Small intestine (tissue), 7 donors: ENCODE measurements around the gene NEK9. TPM values are rescaled to one million over a fixed set of nuclear protein-coding genes. Genes with fewer than 3 reads are reported as not detected.

Experiments
- DNase-seq, 2 donors: peaks; one replicate each; pipeline versions ENCODE4 v3.0.0 to v3.0.0-alpha.2; 2013
- FAIRE-seq: peaks from 2 replicates; lab custom pipeline; 2012; peaks lifted over from hg19 to GRCh38; lab: Jason Lieb, UNC
- H3K27ac ChIP-seq, 3 donors: one replicate each; pipeline ENCODE4 v1.5.1; 2013; ENCODE audit warnings: low read length in 2 of 3, mild to moderate bottlenecking in 2 of 3, control low read depth in 1 of 3, inconsistent platforms in 1 of 3, low read depth in 1 of 3, moderate library complexity in 1 of 3
- H3K27me3 ChIP-seq, 3 donors: one replicate each; pipeline ENCODE4 v1.6.1; 2013; ENCODE audit warnings: low read length in 3 of 3, inconsistent platforms in 1 of 3; ENCODE audit not compliant: control insufficient read depth in 3 of 3, insufficient read depth in 3 of 3
- H3K36me3 ChIP-seq, 3 donors: one replicate each; pipeline ENCODE4 v1.6.1; 2013; ENCODE audit warnings: low read length in 3 of 3, inconsistent platforms in 1 of 3, low read depth in 1 of 3, mild to moderate bottlenecking in 1 of 3, moderate library complexity in 1 of 3; ENCODE audit not compliant: control insufficient read depth in 3 of 3, insufficient read depth in 2 of 3
- H3K4me1 ChIP-seq, 3 donors: one replicate each; pipeline ENCODE4 v1.6.1; 2013; ENCODE audit warnings: low read length in 2 of 3, inconsistent platforms in 1 of 3, low read depth in 1 of 3, mild to moderate bottlenecking in 1 of 3, moderate library complexity in 1 of 3; ENCODE audit not compliant: control insufficient read depth in 3 of 3, insufficient read depth in 2 of 3
- H3K4me3 ChIP-seq, 3 donors: one replicate each; pipeline ENCODE4 v1.5.1; 2013; ENCODE audit warnings: low read length in 3 of 3, control low read depth in 1 of 3, inconsistent platforms in 1 of 3, low read depth in 1 of 3, mild to moderate bottlenecking in 1 of 3, moderate library complexity in 1 of 3
- H3K9me3 ChIP-seq, 2 donors: one replicate each; pipeline ENCODE4 v1.6.1; 2013; ENCODE audit warnings: low read depth in 1 of 2, low read length in 1 of 2; ENCODE audit not compliant: control insufficient read depth in 2 of 2, insufficient read depth in 1 of 2
- WGBS, 3 donors: extraction: QIAGEN DNeasy Blood & Tissue Kit; methylation state at CpG; one replicate each; pipeline ENCODE4 v1.1.7; 2013; 5-methylcytosine and 5-hydroxymethylcytosine counted together
- polyA plus RNA-seq, 4 donors: library from polyadenylated mRNA; stranded (reverse) in 3 of 4; unstranded in 1 of 4; fragments of 200-250 nt in 3 of 4; fragments of 120-200 nt in 1 of 4; gene quantifications; one replicate each; pipeline versions ENCODE4 v1.2.1 to v1.2.3, GENCODE V29; 2013
- donor health status: healthy with polysubstance abuse.
- donor health status: control.
- donor health status: control.
- donor health status: Bipolar disorder and iron deficiency.
- donor health status: healthy.

The NEK9 gene
- polyA plus RNA-seq, 4 donors = 14.9 to 66.5 (median 25.2) TPM

- H3K9me3 ChIP-seq = no peaks in the 10 kb centered on the region
- no peaks in the 10 kb centered on the region for H3K27me3 ChIP-seq
- peak in 1 of 2 donors; percentile 36 for DNase-seq
- H3K4me1 ChIP-seq = peaks cover 5 to 7% (median 6%) of the 10 kb centered on the region in 3 donors
- H3K4me3 ChIP-seq = no peak overlapping the region
- peak overlapping the region in 1 of 3 donors; percentile 36 for H3K27ac ChIP-seq
- H3K36me3 ChIP-seq = peaks cover 2 to 24% (median 4%) of the 10 kb centered on the region in 3 donors
- no peak for FAIRE-seq
Measured at GRCh38 chr14:75141967-75142366, 15.1 kb upstream of the NEK9 start.

DNA sequence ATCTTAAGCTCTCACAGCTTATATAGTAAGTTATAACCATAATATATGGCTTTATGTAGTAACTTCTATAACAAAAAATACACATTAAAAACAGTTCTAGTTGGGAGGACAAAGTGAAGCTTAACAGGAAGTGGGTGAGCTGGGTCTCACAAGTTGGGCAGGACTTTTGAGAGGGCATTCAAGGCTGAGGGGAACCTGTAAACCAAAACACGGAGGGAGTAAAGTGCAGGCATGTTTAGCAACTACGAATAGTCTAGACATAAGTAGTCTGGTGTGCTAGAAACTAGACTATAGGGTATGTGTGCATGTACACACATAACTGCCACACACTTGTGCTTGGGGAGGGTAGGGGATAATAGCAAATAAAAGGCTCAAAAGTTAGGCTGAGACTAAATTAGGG, 14.2 kb upstream of the NEK9 start:
- WGBS, 3 donors = 50 to 66% (median 63%) methylated on average over 2 of the region's 2 CpGs
- H3K9me3 ChIP-seq = no peaks in the 10 kb centered on the region
- H3K4me1 ChIP-seq = peaks cover 5 to 7% (median 6%) of the 10 kb centered on the region in 3 donors
- H3K27me3 ChIP-seq = no peaks in the 10 kb centered on the region
- peaks cover 0 to 26% (median 2%) of the 10 kb centered on the region in 3 donors for H3K36me3 ChIP-seq
- no peak overlapping the region for H3K4me3 ChIP-seq
- H3K27ac ChIP-seq = no peak overlapping the region
- DNase-seq (no peak), FAIRE-seq (no peak)

GRCh38 chr14:75140620-75141019, 13.8 kb upstream of the NEK9 start:
- Histone ChIP-seq H3K36me3 (peaks cover under 1 to 28% (median 2%) of the 10 kb centered on the region in 3 donors), H3K4me3 (no peak overlapping the region), H3K27ac (no peak overlapping the region), H3K4me1 (peaks cover 5 to 7% (median 6%) of the 10 kb centered on the region in 3 donors), H3K9me3 (no peaks in the 10 kb centered on the region), H3K27me3 (no peaks in the 10 kb centered on the region)
- 74 to 82% (median 74%) methylated on average over 2 of the region's 2 CpGs for WGBS, 3 donors
- DNase-seq = no peak
- no peak for FAIRE-seq

- H3K4me1 ChIP-seq = peaks cover 5 to 11% (median 6%) of the 10 kb centered on the region in 3 donors
- DNase-seq (no peak), FAIRE-seq (no peak)
- H3K4me3 ChIP-seq = no peak overlapping the region
- 40 to 59% (median 55%) methylated on average over 2 of the region's 2 CpGs for WGBS, 3 donors
- peaks cover 6 to 25% (median 6%) of the 10 kb centered on the region in 3 donors for H3K36me3 ChIP-seq
- H3K27me3 ChIP-seq = no peaks in the 10 kb centered on the region
- H3K27ac ChIP-seq = no peak overlapping the region
- no peaks in the 10 kb centered on the region for H3K9me3 ChIP-seq
Measured at GRCh38 chr14:75139185-75139584, 12.3 kb upstream of the NEK9 start.

DNA sequence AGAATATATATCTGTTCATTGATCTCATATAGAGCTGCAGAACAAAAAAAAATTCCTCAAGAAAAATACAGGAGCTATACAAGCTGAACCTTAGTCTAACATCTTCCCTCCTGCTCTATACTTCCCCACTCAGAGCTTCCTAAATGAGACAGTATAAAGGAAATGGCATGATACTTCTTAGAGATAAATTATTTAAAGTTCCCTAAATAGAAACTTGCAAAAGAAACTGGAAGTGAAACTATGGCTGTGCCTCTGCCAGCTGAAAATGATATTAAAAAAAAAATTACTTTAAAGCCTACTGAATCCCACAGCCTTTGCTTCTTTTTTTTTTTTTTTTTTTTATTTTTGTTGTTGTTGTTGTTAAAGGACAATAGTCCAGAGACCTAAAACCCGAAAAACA, 11.6 kb upstream of the NEK9 start:
- Histone ChIP-seq H3K4me1 (peaks cover 2 to 7% (median 6%) of the 10 kb centered on the region in 3 donors), H3K36me3 (peaks cover 6 to 23% (median 6%) of the 10 kb centered on the region in 3 donors), H3K9me3 (no peaks in the 10 kb centered on the region), H3K27ac (peak overlapping the region in 2 of 3 donors; percentile 4 to 65), H3K27me3 (no peaks in the 10 kb centered on the region), H3K4me3 (no peak overlapping the region)
- WGBS, 3 donors = 24 to 37% (median 35%) methylated on average over 1 of the region's 1 CpG
- DNase-seq (no peak), FAIRE-seq (peak; percentile 57)

DNA sequence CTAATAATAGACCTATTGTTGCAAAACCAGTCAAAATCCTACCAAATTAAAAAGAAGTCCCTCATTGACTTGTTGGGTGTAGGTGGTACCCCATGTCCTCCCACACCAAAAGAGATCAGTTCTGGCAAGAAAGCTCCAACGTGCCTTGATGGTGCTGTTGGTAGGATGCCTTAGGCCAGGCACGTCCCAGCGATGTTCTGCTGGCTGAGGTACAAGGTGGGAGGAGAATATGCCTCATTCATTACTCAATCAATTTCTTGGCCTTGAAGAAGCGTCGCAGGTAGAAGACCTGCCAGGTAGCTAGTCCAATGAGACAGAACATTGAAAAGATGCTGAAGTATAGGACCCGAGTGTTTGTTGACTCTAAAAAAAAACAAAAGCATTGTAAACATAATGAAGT, 7.8 kb upstream of the NEK9 start:
- Histone ChIP-seq H3K27me3 (no peaks in the 10 kb centered on the region), H3K4me3 (no peak overlapping the region), H3K9me3 (no peaks in the 10 kb centered on the region), H3K4me1 (peaks cover 0 to 7% (median 3%) of the 10 kb centered on the region in 3 donors), H3K27ac (peak overlapping the region in 1 of 3 donors; percentile 13), H3K36me3 (peaks cover 6 to 22% (median 8%) of the 10 kb centered on the region in 3 donors)
- no peak for DNase-seq
- 39 to 73% (median 63%) methylated on average over 6 of the region's 6 CpGs for WGBS, 3 donors
- FAIRE-seq = no peak

- DNase-seq = no peak
- FAIRE-seq = no peak
- Histone ChIP-seq H3K4me1 (peaks cover 0 to 4% (median 3%) of the 10 kb centered on the region in 3 donors), H3K36me3 (peaks cover 6 to 26% (median 8%) of the 10 kb centered on the region in 3 donors), H3K4me3 (peak overlapping the region in 1 of 3 donors; percentile 22), H3K27me3 (no peaks in the 10 kb centered on the region), H3K9me3 (no peaks in the 10 kb centered on the region), H3K27ac (no peak overlapping the region)
- WGBS, 3 donors = 49 to 66% (median 54%) methylated on average over 2 of the region's 2 CpGs
Measured at GRCh38 chr14:75133597-75133996, 6.7 kb upstream of the NEK9 start.

DNA sequence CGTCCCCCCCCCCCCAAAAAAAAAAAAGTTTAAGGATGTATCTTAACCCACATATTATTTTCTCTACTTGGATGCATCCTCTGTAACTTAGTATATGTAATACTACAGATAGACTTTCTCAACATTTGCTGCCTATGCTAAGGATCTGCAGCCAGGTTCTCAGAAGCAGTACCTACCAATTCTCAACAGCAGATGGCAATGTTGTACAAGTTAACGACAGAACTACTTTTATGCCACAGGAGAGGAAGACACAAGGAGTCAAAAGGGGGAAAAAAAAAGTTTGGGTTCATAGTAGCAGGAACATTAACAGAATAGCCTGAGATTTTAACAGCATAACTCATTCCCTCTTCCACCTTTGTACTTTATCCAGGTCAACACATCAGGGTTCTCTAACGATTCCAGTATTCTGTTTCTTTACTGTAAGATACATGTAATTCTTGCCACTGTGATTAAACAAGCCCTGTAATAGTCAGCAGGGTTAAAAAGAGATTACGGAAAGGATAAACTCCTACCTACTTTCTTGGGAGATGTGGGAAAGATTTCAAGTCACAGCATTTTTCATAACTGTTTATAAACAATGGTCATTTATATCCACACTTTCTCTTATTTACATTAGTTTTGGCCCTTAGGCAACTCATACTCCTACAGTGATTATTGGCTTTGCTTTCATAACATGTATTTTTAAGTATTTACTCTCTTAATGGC, 5.7 kb upstream of the NEK9 start:
- Histone ChIP-seq H3K9me3 (no peaks in the 10 kb centered on the region), H3K27me3 (no peaks in the 10 kb centered on the region), H3K4me1 (peaks cover 0 to 4% (median 0%) of the 10 kb centered on the region in 3 donors), H3K27ac (peak overlapping the region in 2 of 3 donors; percentile 3 to 11), H3K4me3 (no peak overlapping the region), H3K36me3 (peaks cover 6 to 26% (median 8%) of the 10 kb centered on the region in 3 donors)
- WGBS, 3 donors = 18 to 38% (median 25%) methylated on average over 3 to 4 of the region's 4 CpGs
- FAIRE-seq (peak; percentile 30), DNase-seq (peak; percentile 87 to 88)
